Neural crest cell (in vitro differentiated cells): Measurements from ENCODE around the gene KPNA3. TPM values are rescaled to one million over a fixed set of nuclear protein-coding genes. Genes with fewer than 3 reads are reported as not detected.
"Not testable (repeated sequence)": the region's sequence is repeated elsewhere in the genome, so short reads cannot be mapped to it uniquely, and the experiment has no call there.

Experiments
- DNase-seq: peaks from one replicate; pipeline ENCODE4 v3.0.0; 2021; ENCODE audit warnings: low read depth, mixed read lengths, low spot score
- H3K27ac Mint-ChIP-seq: one replicate; pipeline ENCODE4 v1.8.0; 2021; ENCODE audit warnings: mild to moderate bottlenecking, mixed read lengths; ENCODE audit not compliant: unreplicated experiment
- H3K27me3 Mint-ChIP-seq: 2 replicates; pipeline ENCODE4 v1.8.0; 2021; ENCODE audit warnings: low read depth, mild to moderate bottlenecking, mixed read lengths
- H3K36me3 Mint-ChIP-seq: 2 replicates; pipeline ENCODE4 v1.8.0; 2021; ENCODE audit warnings: low read depth, mild to moderate bottlenecking, mixed read lengths
- H3K4me1 Mint-ChIP-seq: 2 replicates; pipeline ENCODE4 v1.8.0; 2021; ENCODE audit warnings: mixed read lengths
- H3K4me3 Mint-ChIP-seq: one replicate; pipeline ENCODE4 v1.8.0; 2021; ENCODE audit warnings: mild to moderate bottlenecking, mixed read lengths
- H3K9me3 Mint-ChIP-seq: 2 replicates; pipeline ENCODE4 v1.8.0; 2021; ENCODE audit warnings: mixed read lengths
- CTCF ChIP-seq: fragments of 200-600 bp; sonication (generic); conservative IDR thresholded peaks from 2 replicates; pipeline ENCODE4 v1.5.0; 2021; ENCODE audit warnings: antibody characterized with exemption, mild to moderate bottlenecking
- total RNA-seq: library from RNA; stranded (reverse); gene quantifications from 2 replicates; pipeline ENCODE4 v1.2.1, GENCODE V29; 2021

KPNA3 gene
- total RNA-seq, 1 donor from 2014 or later = 53.7 TPM

- no peak for TF ChIP-seq CTCF
- Mint-ChIP-seq H3K27me3 (no peaks in the 10 kb centered on the region), H3K27ac (no peak overlapping the region), H3K36me3 (peaks cover 39% of the 10 kb centered on the region), H3K9me3 (peaks cover 10% of the 10 kb centered on the region), H3K4me1 (no peaks in the 10 kb centered on the region), H3K4me3 (no peak overlapping the region)
- no peak for DNase-seq
Observed at GRCh38 chr13:49714757-49715156, 77.7 kb downstream of the KPNA3 start.

- H3K4me3 Mint-ChIP-seq = no peak overlapping the region
- no peak for TF ChIP-seq CTCF
- DNase-seq = no peak
- peaks cover 32% of the 10 kb centered on the region for H3K36me3 Mint-ChIP-seq
- no peaks in the 10 kb centered on the region for H3K27me3 Mint-ChIP-seq
- no peaks in the 10 kb centered on the region for H3K4me1 Mint-ChIP-seq
- peak overlapping the region; percentile 5 for H3K27ac Mint-ChIP-seq
- peaks cover 6% of the 10 kb centered on the region for H3K9me3 Mint-ChIP-seq
Observed at GRCh38 chr13:49711218-49711863, 81.1 kb downstream of the KPNA3 start.

GRCh38 chr13:49704264-49704663 lies 88.2 kb downstream of the KPNA3 start:
- H3K4me1 Mint-ChIP-seq, H3K27ac Mint-ChIP-seq, DNase-seq, H3K4me3 Mint-ChIP-seq, H3K9me3 Mint-ChIP-seq, H3K27me3 Mint-ChIP-seq: not testable (repeated sequence)
- peaks cover 21% of the 10 kb centered on the region for H3K36me3 Mint-ChIP-seq

GRCh38 chr13:49701491-49701890 lies 91.0 kb downstream of the KPNA3 start:
- no peaks in the 10 kb centered on the region for H3K4me1 Mint-ChIP-seq
- H3K27me3 Mint-ChIP-seq = no peaks in the 10 kb centered on the region
- no peak for TF ChIP-seq CTCF
- peaks cover 23% of the 10 kb centered on the region for H3K36me3 Mint-ChIP-seq
- no peaks in the 10 kb centered on the region for H3K9me3 Mint-ChIP-seq
- H3K4me3 Mint-ChIP-seq = no peak overlapping the region
- no peak overlapping the region for H3K27ac Mint-ChIP-seq
- no peak for DNase-seq

- TF ChIP-seq CTCF = no peak
- H3K27me3 Mint-ChIP-seq = no peaks in the 10 kb centered on the region
- H3K4me1 Mint-ChIP-seq = no peaks in the 10 kb centered on the region
- H3K36me3 Mint-ChIP-seq = peaks cover 19% of the 10 kb centered on the region
- no peak overlapping the region for H3K4me3 Mint-ChIP-seq
- DNase-seq = no peak
- no peak overlapping the region for H3K27ac Mint-ChIP-seq
- H3K9me3 Mint-ChIP-seq = no peaks in the 10 kb centered on the region
Observed at GRCh38 chr13:49697468-49697867, 95.0 kb downstream of the KPNA3 start.

- no peak overlapping the region for H3K27ac Mint-ChIP-seq
- TF ChIP-seq CTCF = no peak
- H3K9me3 Mint-ChIP-seq = no peaks in the 10 kb centered on the region
Observed at GRCh38 chr13:49694446-49694845, 98.0 kb downstream of the KPNA3 start.

More at GRCh38 chr13:49694446-49694845, 98.0 kb downstream of the KPNA3 start:
- no peak for DNase-seq
- H3K4me1 Mint-ChIP-seq = peaks cover 16% of the 10 kb centered on the region
- peaks cover 15% of the 10 kb centered on the region for H3K36me3 Mint-ChIP-seq
- H3K4me3 Mint-ChIP-seq = peak overlapping the region; percentile 28
- no peaks in the 10 kb centered on the region for H3K27me3 Mint-ChIP-seq
